ENCODE results near the gene RXRA. TPM values are rescaled to one million over a fixed set of nuclear protein-coding genes. Genes with fewer than 3 reads are reported as not detected.

Gene RXRA
- total and polyA plus RNA-seq, 2 experiments from 2014 or later, result 32.9 to 46.1 TPM

- TF ChIP-seq, protein P1, sequence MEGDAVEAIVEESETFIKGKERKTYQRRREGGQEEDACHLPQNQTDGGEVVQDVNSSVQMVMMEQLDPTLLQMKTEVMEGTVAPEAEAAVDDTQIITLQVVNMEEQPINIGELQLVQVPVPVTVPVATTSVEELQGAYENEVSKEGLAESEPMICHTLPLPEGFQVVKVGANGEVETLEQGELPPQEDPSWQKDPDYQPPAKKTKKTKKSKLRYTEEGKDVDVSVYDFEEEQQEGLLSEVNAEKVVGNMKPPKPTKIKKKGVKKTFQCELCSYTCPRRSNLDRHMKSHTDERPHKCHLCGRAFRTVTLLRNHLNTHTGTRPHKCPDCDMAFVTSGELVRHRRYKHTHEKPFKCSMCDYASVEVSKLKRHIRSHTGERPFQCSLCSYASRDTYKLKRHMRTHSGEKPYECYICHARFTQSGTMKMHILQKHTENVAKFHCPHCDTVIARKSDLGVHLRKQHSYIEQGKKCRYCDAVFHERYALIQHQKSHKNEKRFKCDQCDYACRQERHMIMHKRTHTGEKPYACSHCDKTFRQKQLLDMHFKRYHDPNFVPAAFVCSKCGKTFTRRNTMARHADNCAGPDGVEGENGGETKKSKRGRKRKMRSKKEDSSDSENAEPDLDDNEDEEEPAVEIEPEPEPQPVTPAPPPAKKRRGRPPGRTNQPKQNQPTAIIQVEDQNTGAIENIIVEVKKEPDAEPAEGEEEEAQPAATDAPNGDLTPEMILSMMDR (IDR thresholded peaks at IDR 0.05; ENCODE audit: low read depth, low read length), result no peak
- Histone ChIP-seq H3K36me3 (no peaks in the 10 kb centered on the region), H3K27ac (no peak overlapping the region), H3K9me3 (ENCODE audit: low read depth) (no peaks in the 10 kb centered on the region), H3K4me1 (ENCODE audit: low read depth) (peaks cover 4% of the 10 kb centered on the region), H3K4me3 (no peak overlapping the region), H3K27me3 (no peaks in the 10 kb centered on the region)
- no peak for DNase-seq (ENCODE audit: low read depth in 1 of 2, low spot score in 1 of 2)
These were observed 34.0 kb upstream of the RXRA start for GRCh38 chr9:134291961-134292871.

- Histone ChIP-seq H3K4me3 (no peak overlapping the region), H3K27me3 (no peaks in the 10 kb centered on the region), H3K4me1 (ENCODE audit: low read depth) (peaks cover 4% of the 10 kb centered on the region), H3K36me3 (no peaks in the 10 kb centered on the region), H3K9me3 (ENCODE audit: low read depth) (no peaks in the 10 kb centered on the region), H3K27ac (no peak overlapping the region)
- TF ChIP-seq, protein P1 (IDR thresholded peaks at IDR 0.05; ENCODE audit: low read depth, low read length), result no peak
- no peak for DNase-seq (ENCODE audit: low read depth in 1 of 2, low spot score in 1 of 2)
These were observed 33.2 kb upstream of the RXRA start for GRCh38 chr9:134293031-134293521.

DNA sequence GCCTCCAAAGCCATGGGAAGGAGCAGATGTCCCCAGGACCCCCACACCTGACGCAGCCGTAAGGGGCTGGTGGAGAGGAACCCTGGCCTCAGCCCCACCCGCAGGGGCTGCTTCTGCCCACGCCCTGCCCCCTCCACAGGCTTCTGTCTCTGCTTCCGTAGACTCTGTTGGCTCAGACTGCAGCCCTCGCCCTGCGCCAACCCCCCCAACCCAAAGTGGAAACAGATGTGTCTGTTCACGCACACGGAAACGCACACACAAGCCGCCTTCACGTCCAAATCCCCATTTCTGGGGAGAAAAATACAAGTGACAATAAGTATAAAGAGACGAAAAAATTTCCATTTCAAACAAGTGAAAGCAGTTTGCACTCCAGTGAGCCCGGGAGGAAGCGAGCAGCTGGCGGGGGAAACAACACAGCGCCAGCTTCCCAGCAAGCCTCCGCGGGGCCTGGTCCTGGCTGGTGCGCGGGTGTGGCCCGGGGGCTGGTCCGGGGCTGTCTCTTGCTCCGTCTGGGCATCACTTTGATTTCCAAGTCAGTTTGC, 32.6 kb upstream of the RXRA start:
- Histone ChIP-seq H3K27ac (no peak overlapping the region), H3K4me3 (no peak overlapping the region), H3K4me1 (ENCODE audit: low read depth) (peaks cover 4% of the 10 kb centered on the region), H3K36me3 (no peaks in the 10 kb centered on the region), H3K9me3 (ENCODE audit: low read depth) (no peaks in the 10 kb centered on the region), H3K27me3 (no peaks in the 10 kb centered on the region)
- TF ChIP-seq, protein P1 (IDR thresholded peaks at IDR 0.05; ENCODE audit: low read depth, low read length), result no peak
- peak in 1 of 2 donors; percentile 32 for DNase-seq (ENCODE audit: low read depth in 1 of 2, low spot score in 1 of 2)

GRCh38 chr9:134294153-134295071, 31.8 kb upstream of the RXRA start:
- H3K27me3 ChIP-seq, result no peaks in the 10 kb centered on the region
- H3K36me3 ChIP-seq, result no peaks in the 10 kb centered on the region
- H3K4me3 ChIP-seq, result no peak overlapping the region
- peaks cover 4% of the 10 kb centered on the region for H3K4me1 ChIP-seq (ENCODE audit: low read depth)
- TF ChIP-seq, protein P1 (IDR thresholded peaks at IDR 0.05; ENCODE audit: low read depth, low read length), result no peak
- H3K27ac ChIP-seq, result no peak overlapping the region
- DNase-seq (ENCODE audit: low read depth in 1 of 2, low spot score in 1 of 2), result peak in 1 of 2 donors; percentile 39
- H3K9me3 ChIP-seq (ENCODE audit: low read depth), result no peaks in the 10 kb centered on the region

DNA sequence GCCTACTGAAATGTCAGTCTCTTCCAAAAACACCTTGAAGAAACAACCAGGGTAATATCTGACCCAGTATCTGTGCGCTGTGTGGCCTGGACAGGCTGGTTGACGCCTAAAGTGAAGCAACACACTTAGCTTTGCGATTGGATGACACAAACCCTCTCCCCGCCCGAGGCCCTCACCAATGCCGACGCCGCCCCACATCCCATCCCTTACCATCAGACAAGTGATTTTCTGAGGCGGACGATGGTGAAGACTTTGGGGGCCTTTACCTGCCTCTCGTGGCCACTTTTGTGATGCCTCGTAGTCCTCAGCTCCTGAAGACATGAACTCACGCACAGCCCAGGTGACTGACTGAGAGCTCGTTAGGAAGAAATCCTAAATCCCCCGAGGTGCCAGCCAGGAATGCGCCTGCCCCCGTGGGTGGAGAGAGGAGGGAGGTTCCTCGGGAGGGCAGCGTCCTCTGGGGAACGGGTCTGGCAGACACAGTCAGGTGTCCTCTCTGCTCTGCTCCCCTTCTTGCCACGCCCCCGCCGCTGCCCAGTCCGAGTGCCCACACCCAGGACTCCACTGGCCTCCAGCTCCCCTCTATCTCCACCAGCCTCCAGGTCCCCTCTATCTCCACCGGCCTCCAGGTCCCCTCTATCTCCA, 31.0 kb upstream of the RXRA start:
- TF ChIP-seq, protein P1 (IDR thresholded peaks at IDR 0.05; ENCODE audit: low read depth, low read length), result no peak
- Histone ChIP-seq H3K27me3 (no peaks in the 10 kb centered on the region), H3K27ac (no peak overlapping the region), H3K4me1 (ENCODE audit: low read depth) (peaks cover 4% of the 10 kb centered on the region), H3K36me3 (no peaks in the 10 kb centered on the region), H3K9me3 (ENCODE audit: low read depth) (no peaks in the 10 kb centered on the region), H3K4me3 (no peak overlapping the region)
- DNase-seq (ENCODE audit: low read depth in 1 of 2, low spot score in 1 of 2), result no peak

Data from cardiac muscle cell (in vitro differentiated cells and primary cell).